NK-92 (cell line): Measurements from ENCODE around the gene BICDL2.
"Not testable (repeated sequence)": the region's sequence is repeated elsewhere in the genome, so short reads cannot be mapped to it uniquely, and the experiment has no call there.

Experiments
- DNase-seq: peaks from one replicate; lab custom pipeline; 2025; ENCODE audit not compliant: unreplicated experiment; lab: John Stamatoyannopoulos, UW

BICDL2 gene

GRCh38 chr16:3065069-3065741 is 28.5 kb upstream of the BICDL2 start, which contains the start of gene IL32:
TSS of gene IL32 (plus strand) at chr16:3065640. CDS start at chr16:3065812, 172 bp downstream.
- DNase-seq, result no peak

- DNase-seq, result no peak
Measured at GRCh38 chr16:3063625-3064386, 27.1 kb upstream of the BICDL2 start.

- no peak for DNase-seq
Measured at GRCh38 chr16:3062553-3062952, 25.8 kb upstream of the BICDL2 start.

DNA sequence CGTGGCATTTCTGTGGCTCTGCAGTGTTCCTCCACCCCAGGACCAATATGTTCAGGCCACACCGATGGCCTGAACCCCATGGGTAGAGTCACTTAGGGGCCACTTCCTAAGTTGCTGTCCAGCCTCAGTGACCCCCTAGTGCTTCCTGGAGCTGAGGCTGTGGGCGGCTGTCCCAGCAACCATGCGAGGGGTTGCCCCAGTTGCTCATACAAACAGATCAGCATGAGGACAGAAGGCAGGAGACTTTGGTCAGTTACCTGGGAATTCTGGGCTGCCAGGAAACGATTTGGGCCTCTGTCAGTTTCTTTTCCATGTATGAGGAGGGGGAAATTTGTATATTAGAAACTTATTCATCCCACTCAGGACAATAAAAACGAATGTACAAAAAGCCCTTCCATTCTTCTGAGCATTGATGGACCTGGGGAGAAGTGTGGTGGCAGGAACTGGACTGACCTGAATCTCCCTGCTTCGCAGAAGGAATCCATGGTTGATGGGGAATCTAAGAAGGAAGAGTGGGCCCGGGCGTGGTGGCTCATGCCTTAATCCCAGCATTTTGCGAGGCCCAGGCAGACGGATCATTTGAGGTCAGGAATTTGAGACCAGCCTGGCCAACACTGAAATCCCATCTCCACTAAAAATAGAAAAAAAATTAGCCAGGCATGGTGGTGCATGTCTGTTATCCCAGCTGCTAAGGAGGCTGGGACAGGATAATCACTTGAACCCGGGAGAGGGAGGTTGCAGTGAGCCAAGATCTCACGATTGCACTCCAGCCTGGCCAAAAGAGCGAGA is 23.8 kb upstream of the BICDL2 start:
- DNase-seq, result no peak

- DNase-seq, result no peak
Measured at GRCh38 chr16:3059723-3060242, 23.0 kb upstream of the BICDL2 start.

GRCh38 chr16:3059041-3059722 is 22.4 kb upstream of the BICDL2 start:
- DNase-seq, result no peak

DNA sequence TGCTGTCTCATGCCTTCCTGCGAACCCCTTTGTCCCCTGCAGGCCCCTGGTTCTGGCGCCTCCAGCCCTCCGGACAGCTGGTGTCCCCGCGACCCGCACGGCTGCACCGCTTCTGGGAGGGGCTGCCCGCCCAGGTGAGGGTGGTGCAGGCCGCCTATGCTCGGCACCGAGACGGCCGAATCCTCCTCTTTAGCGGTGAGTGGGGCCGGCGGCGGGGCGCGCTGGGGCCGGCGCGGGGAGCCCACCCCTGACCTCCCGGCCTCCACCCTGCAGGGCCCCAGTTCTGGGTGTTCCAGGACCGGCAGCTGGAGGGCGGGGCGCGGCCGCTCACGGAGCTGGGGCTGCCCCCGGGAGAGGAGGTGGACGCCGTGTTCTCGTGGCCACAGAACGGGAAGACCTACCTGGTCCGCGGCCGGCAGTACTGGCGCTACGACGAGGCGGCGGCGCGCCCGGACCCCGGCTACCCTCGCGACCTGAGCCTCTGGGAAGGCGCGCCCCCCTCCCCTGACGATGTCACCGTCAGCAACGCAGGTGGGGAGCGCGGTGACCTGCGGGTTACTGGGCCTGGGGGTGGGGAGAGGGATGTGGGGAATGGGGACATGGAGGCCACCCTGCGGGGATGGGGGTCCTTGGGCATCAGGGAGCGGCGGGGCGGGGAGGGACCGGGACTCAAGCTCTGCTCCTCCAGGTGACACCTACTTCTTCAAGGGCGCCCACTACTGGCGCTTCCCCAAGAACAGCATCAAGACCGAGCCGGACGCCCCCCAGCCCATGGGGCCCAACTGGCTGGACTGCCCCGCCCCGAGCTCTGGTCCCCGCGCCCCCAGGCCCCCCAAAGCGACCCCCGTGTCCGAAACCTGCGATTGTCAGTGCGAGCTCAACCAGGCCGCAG is 21.6 kb upstream of the BICDL2 start:
- no peak for DNase-seq

DNA sequence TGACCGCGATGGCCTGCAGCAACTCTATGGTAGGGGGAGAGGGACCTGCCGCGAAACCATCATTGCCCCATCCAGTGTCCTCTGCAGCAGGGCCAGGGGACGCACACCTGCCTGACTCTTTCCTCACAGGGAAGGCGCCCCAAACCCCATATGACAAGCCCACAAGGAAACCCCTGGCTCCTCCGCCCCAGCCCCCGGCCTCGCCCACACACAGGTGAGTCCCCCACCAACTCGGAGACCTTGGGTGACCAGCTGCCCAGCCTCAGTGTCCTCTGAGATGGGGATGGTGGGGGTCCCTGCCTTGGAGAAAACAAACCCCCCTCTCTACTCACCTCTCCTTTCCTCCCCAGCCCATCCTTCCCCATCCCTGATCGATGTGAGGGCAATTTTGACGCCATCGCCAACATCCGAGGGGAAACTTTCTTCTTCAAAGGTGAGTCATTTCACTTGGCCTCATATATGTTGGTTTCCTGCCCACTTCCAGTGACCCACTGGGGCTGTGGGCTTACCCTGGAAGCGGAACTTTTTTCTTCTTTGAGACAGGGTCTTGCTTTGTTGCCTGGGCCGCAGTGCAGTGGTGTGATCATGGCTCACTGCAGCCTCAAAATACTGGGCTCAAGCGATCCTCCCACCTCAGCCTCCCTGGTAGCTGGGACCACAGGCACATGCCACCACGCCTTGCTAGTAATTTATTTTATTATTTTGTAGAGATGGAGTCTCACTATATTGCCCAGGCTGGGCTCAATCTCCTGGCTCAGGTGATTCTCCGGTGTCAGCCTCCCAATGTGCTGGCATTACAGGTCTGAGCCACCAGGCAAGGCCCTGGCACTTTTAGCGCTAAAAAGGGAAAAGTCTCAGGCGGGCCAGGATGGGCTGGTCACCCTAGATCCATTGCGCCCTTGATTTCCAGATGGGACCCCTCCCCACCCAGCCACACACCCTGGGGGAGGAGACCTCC is 20.7 kb upstream of the BICDL2 start:
- DNase-seq, result no peak

GRCh38 chr16:3056336-3057180 is 19.8 kb upstream of the BICDL2 start:
- DNase-seq, result no peak

DNA sequence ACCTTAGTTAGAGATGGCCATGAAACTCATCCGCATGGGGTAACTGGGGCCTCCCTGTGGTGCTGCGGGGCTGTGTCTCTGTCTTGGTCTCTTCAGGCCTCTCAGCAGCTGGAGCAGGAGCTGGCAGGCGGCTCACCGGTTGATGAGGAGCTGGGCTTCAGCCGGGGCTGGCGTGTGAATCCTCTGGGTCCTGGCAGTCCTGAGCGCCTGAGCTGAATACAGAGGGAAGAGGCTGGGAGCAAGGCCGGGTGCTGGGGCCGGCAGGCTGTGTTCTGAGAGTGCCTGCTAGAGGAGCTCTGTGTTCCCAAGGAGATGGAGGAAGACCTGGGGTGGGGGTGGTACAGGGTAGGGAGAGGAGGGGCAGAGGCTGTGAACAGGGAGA is 19.0 kb upstream of the BICDL2 start:
- DNase-seq, result not testable (repeated sequence)

DNA sequence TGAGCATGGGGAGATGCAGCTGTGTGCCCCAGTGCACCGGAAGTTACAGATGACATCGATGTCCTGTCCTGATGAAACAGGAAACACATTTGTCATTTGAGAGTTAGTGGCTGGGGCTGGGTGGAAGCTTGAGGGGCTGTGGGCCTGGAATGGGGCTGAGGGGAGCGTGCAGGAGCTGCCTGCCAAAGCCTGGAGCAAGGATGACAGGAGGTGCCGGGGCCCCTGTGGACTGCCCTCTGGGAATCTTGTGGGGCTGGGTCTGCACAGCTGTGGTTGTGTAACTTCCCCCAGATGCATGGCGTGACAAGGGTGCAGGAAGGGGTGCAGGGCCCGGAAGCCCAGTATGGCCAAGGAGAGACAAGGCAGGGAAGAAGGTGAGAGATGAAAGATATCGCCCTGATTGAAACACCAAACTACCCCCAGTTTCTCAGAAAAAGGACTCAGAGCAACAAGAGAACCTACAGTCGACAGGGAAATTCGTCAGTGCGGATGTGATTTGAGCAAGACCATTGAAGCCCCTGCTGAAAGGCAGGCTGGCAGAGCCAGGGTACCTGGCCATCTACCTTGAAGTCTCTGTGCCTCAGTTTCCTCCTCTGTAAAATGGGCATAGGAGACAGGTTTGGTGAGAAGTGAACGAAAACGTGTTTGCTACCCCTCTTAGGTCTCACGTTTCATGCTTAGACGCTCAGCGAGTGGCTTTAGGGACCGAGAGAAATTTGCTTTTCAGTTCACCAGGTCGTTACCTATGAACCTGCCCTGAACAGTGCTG is 18.4 kb upstream of the BICDL2 start:
- no peak for DNase-seq

DNA sequence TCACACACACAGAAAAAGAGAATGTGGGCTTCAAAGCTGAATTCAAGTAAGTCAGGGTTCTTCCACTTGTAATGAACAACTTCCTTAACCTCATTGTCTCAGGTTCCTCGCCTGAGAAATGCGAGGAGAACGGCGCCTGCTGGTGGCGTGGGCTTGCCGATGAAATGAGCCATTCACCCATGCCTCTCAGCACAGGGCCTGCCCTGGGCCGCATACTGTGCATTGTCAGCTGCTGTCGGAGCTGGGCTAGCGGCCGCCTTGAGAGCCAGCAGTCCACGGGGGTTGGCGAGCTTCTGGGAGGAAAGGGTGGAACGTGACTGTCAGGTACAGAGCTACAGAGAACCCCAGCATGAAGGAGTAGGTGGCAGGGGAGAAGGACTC is 16.6 kb upstream of the BICDL2 start:
- DNase-seq, result not testable (repeated sequence)

DNA sequence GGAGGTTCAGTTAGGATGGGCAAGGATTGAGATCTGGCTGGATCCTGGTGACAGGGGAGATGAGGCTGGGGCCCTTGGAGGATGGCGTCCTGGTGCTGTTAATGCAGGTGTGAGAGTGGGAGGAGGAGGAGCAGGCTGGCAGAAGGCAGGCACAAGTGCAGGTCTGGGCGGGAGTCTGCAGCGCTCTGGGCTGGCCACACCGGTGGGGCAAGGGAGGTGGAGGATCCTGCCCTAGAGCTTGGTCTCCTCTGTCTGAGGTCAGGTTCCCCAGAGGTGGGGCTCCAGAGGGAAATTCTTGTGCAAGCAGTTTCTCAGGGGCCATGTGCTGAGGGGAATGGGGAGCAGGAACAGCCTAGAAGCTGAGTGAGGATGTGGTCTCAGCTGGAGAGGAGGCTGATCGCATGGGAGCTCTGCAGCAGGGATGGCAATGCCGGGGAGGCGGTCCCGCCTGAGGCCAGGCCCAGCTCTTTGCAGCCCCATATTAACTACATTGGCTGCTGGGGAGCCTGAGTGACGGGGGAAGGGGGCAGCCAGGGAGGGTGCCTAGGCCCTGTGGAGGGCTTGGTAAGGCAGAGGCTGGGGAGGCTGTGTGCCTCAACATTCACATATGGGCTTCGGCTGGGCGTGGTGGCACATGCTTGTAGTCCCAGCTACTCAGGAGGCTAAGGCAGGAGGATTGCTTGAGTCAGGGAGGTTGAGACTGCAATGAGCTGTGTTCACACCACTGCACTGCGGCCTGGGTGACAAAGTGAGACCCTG is 16.0 kb upstream of the BICDL2 start:
- not testable (repeated sequence) for DNase-seq

- DNase-seq, result no peak
Measured at GRCh38 chr16:3051494-3051893, 14.8 kb upstream of the BICDL2 start.

GRCh38 chr16:3051009-3051408 is 14.3 kb upstream of the BICDL2 start:
- DNase-seq, result no peak

GRCh38 chr16:3050487-3050886 is 13.7 kb upstream of the BICDL2 start:
- DNase-seq, result no peak
